ENCODE data around the gene MYO9B.
A peak's percentile ranks its signal among the peaks of the same experiment; 100 is the strongest.

The MYO9B gene, protein sequence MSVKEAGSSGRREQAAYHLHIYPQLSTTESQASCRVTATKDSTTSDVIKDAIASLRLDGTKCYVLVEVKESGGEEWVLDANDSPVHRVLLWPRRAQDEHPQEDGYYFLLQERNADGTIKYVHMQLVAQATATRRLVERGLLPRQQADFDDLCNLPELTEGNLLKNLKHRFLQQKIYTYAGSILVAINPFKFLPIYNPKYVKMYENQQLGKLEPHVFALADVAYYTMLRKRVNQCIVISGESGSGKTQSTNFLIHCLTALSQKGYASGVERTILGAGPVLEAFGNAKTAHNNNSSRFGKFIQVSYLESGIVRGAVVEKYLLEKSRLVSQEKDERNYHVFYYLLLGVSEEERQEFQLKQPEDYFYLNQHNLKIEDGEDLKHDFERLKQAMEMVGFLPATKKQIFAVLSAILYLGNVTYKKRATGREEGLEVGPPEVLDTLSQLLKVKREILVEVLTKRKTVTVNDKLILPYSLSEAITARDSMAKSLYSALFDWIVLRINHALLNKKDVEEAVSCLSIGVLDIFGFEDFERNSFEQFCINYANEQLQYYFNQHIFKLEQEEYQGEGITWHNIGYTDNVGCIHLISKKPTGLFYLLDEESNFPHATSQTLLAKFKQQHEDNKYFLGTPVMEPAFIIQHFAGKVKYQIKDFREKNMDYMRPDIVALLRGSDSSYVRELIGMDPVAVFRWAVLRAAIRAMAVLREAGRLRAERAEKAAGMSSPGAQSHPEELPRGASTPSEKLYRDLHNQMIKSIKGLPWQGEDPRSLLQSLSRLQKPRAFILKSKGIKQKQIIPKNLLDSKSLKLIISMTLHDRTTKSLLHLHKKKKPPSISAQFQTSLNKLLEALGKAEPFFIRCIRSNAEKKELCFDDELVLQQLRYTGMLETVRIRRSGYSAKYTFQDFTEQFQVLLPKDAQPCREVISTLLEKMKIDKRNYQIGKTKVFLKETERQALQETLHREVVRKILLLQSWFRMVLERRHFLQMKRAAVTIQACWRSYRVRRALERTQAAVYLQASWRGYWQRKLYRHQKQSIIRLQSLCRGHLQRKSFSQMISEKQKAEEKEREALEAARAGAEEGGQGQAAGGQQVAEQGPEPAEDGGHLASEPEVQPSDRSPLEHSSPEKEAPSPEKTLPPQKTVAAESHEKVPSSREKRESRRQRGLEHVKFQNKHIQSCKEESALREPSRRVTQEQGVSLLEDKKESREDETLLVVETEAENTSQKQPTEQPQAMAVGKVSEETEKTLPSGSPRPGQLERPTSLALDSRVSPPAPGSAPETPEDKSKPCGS (N-terminal part only)

DNA sequence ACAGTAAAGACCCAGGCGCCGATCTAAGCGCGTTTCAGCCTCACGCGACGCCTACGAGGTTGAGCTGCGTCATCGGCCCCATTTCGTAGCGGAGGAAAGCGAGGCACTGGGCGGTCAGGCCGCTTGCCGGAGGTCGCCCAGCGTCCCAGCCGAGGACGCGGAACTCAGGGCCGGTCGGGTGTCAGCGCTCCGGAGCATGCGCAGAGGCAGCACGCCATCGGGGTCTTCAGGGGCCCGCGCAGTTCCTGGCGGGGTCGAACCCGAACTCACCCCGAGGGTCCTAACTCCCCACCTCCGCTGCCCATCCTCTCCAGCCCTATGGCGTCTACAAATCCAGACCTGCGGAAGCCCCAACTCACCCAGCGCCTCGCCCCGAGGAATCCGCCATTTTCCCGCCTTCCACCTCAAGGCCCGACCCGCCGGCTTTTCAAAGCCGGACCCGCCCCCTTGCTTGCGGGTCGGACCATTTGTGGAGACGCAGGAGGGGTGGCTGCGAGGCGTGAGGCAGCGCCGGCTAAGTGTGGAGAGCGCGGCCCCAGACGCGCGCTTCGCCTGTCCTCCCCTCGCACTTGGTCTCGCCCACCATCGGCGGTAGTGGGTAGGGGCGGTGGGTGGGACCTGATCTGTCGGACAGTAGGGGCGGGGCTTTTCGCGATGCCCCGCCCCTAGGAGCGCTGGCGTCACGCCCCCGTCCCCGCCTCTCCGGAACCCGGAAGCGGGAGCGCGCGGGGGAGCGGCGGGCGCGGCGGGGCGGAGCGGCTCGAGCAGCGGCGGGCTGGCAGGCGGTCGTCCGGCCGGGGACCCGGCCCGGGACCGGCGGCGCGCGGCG lies at the start of gene MYO9B, which contains the start of gene HAUS8:
TSS of gene MYO9B (plus strand) at position 743 of the 829 bp plus-strand sequence. CDS start 25,941 bp downstream, outside the sequence.
TSS of gene HAUS8 (minus strand) at position 418 of the 829 bp plus-strand sequence. CDS start at position 388, 30 bp downstream.
- Mint-ChIP-seq H3K27ac (peak within 1 kb of the TSS; percentile 87), H3K4me3 (peak within 1 kb of the TSS; percentile 97), H3K36me3 (ENCODE audit: low read depth) (peaks cover 18% of the 10 kb centered on the region), H3K4me1 (peaks cover 74% of the 10 kb centered on the region), H3K9me3 (no peaks in the 10 kb centered on the region), H3K27me3 (ENCODE audit: low read depth, poor library complexity) (no peaks in the 10 kb centered on the region)
- DNase-seq: peak; percentile 99
- TF ChIP-seq, protein P1, sequence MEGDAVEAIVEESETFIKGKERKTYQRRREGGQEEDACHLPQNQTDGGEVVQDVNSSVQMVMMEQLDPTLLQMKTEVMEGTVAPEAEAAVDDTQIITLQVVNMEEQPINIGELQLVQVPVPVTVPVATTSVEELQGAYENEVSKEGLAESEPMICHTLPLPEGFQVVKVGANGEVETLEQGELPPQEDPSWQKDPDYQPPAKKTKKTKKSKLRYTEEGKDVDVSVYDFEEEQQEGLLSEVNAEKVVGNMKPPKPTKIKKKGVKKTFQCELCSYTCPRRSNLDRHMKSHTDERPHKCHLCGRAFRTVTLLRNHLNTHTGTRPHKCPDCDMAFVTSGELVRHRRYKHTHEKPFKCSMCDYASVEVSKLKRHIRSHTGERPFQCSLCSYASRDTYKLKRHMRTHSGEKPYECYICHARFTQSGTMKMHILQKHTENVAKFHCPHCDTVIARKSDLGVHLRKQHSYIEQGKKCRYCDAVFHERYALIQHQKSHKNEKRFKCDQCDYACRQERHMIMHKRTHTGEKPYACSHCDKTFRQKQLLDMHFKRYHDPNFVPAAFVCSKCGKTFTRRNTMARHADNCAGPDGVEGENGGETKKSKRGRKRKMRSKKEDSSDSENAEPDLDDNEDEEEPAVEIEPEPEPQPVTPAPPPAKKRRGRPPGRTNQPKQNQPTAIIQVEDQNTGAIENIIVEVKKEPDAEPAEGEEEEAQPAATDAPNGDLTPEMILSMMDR (IDR thresholded peaks at IDR 0.05): no peak

DNA sequence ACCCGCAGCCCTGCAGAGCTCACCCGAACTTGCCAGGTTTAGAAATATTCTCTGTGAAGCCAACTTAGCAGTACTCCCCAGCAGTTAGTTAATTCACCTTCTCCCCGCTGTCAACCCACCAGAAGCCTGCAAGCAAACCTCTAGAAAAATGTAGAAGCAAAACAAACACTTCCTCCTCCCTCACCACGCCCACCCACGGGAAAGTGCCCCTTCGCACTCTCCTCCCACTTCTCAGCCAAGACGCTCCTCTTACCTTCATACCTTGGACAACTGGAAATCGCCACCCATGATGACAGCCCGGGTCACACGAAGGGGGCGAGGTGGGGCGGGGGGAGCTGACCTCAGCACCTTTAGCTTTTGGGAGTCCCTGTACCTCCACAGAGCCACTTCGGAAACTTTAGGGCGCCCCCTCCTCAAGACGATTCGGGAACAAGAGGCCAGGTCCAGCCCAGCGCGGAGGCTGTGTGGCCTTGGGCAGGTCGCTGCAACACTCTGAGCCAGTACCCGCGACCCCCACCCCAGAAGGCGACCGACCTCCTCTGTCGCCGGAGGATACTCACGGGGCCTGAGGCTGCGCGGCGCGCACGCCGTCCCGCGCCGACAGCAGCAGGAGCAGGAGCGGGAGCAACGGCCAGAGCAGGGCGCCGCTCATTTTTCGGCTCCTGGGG lies 49.5 kb upstream of the MYO9B start:
- peak; percentile 52 for DNase-seq
- Mint-ChIP-seq H3K27me3 (ENCODE audit: low read depth, poor library complexity) (peaks cover 24% of the 10 kb centered on the region), H3K9me3 (peaks cover 40% of the 10 kb centered on the region), H3K27ac (no peak overlapping the region), H3K36me3 (ENCODE audit: low read depth) (peaks cover 41% of the 10 kb centered on the region), H3K4me1 (peaks cover 18% of the 10 kb centered on the region), H3K4me3 (peak overlapping the region; percentile 87)
- TF ChIP-seq, protein P1 (IDR thresholded peaks at IDR 0.05): no peak

DNA sequence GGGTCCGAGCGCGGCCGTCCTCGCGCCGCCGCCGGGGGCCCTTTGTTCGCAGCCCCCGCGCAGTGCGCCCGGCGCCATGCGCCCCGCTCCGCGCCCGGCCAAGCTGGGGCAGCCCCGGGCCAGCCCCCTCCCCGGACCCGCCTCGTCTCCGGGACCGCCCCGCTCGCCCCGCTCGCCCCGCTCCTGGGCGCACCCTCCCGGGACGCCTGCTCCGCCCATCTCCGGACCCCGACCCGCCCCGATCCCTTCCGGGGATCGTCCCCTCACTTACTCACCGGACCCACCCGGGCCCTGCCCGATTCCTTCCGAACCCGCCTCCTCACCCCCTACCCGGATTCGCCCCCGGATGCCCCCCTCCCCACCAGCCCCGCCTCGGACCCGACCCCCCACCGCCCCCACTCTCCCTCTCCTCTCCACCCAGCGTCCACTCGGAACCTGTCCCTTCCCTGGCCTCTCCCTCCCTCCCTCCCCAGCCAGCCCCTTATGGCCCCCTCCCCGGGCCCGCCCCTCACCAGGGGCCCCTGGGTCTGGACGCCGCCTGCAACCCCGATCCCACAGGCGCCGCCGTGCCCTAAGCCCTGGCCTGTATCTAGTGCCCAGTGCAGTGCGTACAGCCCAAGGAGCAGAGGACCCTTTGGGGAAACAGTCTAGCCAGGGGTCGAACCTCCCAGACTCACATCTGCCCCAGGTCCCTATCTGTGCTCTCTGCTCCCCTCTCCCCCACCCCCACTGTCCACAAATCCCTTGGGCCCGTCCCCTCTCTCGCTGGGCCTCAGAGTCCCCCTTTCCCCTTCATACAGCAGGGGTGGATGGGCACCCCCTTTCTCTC lies 48.7 kb upstream of the MYO9B start, which contains the start of gene CPAMD8:
TSS of gene CPAMD8 (minus strand) at position 105 of the 829 bp plus-strand sequence. CDS start 168 bp downstream, outside the sequence.
- peaks cover 24% of the 10 kb centered on the region for H3K27me3 Mint-ChIP-seq (ENCODE audit: low read depth, poor library complexity)
- peaks cover 18% of the 10 kb centered on the region for H3K4me1 Mint-ChIP-seq
- H3K27ac Mint-ChIP-seq: no peak within 1 kb of the TSS
- peaks cover 35% of the 10 kb centered on the region for H3K9me3 Mint-ChIP-seq
- peaks cover 35% of the 10 kb centered on the region for H3K36me3 Mint-ChIP-seq (ENCODE audit: low read depth)
- TF ChIP-seq, protein P1 (IDR thresholded peaks at IDR 0.05): no peak
- peak; percentile 68 for DNase-seq
- peak within 1 kb of the TSS; percentile 87 for H3K4me3 Mint-ChIP-seq

DNA sequence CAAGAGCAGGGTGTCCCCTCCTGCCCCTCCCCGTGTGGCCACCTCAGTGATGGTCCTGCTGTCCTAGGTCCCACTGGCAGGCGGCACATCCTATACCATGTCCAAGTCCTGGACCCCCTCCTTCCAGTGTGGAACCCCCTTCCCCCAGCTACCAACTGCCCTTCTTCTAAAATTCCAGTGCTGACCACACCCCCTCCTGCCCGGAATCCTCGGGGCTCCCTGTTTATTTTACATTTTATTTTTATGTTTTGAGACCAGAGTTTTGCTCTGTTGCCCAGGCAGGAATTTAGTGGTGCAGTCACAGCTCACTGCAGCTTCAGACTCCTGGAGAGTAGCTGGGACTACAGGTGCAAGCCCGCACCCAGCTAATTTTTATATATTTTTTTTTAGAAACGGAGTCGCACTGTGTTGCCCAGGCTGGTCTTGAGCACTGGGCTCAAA lies 48.0 kb upstream of the MYO9B start:
- Mint-ChIP-seq H3K27me3 (ENCODE audit: low read depth, poor library complexity) (peaks cover 25% of the 10 kb centered on the region), H3K4me1 (peaks cover 18% of the 10 kb centered on the region), H3K36me3 (ENCODE audit: low read depth) (peaks cover 28% of the 10 kb centered on the region), H3K9me3 (peaks cover 28% of the 10 kb centered on the region), H3K27ac (no peak overlapping the region), H3K4me3 (peak overlapping the region; percentile 78)
- TF ChIP-seq, protein P1 (IDR thresholded peaks at IDR 0.05): no peak
- no peak for DNase-seq
